Right cardiac atrium (tissue), 5 donors: ENCODE results near the gene APC2. TPM values are rescaled to one million over a fixed set of nuclear protein-coding genes. Genes with fewer than 3 reads are reported as not detected.

Experiments
- ATAC-seq, 2 donors: fragments of 200-7000 bp; cut with Tn5 transposase; one replicate each; pipeline versions ENCODE4 v1.8.0 to v1.9.1; 2020; ENCODE audit warnings: moderate library complexity in 2 of 2, mild to moderate bottlenecking in 1 of 2
- DNase-seq, 3 donors: peaks; one replicate each; pipeline ENCODE4 v3.0.0-alpha.2; 2020
- H3K27ac ChIP-seq: one replicate; pipeline ENCODE4 v1.5.1; 2013; ENCODE audit warnings: mild to moderate bottlenecking, low read length, control low read depth, moderate library complexity
- H3K27me3 ChIP-seq: one replicate; pipeline ENCODE4 v1.6.1; 2013; ENCODE audit not compliant: control insufficient read depth, insufficient read depth
- H3K4me1 ChIP-seq: one replicate; pipeline ENCODE4 v1.6.1; 2013; ENCODE audit warnings: low read length; ENCODE audit not compliant: control insufficient read depth, insufficient read depth
- H3K4me3 ChIP-seq: one replicate; pipeline ENCODE4 v1.5.1; 2013; ENCODE audit warnings: low read length, control low read depth
- H3K9me3 ChIP-seq: one replicate; pipeline ENCODE4 v1.6.1; 2013; ENCODE audit warnings: low read length; ENCODE audit not compliant: control insufficient read depth
- WGBS: extraction: QIAGEN DNeasy Blood & Tissue Kit; methylation state at CpG from one replicate; pipeline ENCODE4 v1.1.7; 2013; 5-methylcytosine and 5-hydroxymethylcytosine counted together
- intact Hi-C, 4 donors: fragments of 100-400 bp; cut with DNase I; formaldehyde crosslinking; loops; one replicate each; pipeline versions ENCODE4 v1.11.0 to v1.14.0; 2022 to 2023
- polyA plus RNA-seq: library from polyadenylated mRNA; stranded (reverse); fragments of 200-250 nt; gene quantifications from one replicate; pipeline ENCODE4 v1.2.3, GENCODE V29; 2013
- total RNA-seq, 4 donors: library from RNA; stranded (reverse); fragmentation: NEBNext Ultra II Directional; extraction: Animal tissue kit (Norgen Biotek cat#: 25700); gene quantifications; one replicate each; pipeline ENCODE4 v1.2.1, GENCODE V29; 2021
- donor health status: healthy with polysubstance abuse.
- donor health status: DM: no; HTN: yes; CAD: no.
- donor health status: DM: no; HTN: no; CAD: no.
- donor health status: DM: no; HTN: yes; CAD: no; lungs with severe emphysema.
- donor health status: DM: yes; HTN: yes; CAD: no.

Gene APC2
- total and polyA plus RNA-seq, 5 donors: 0.45 to 0.88 (median 0.68) TPM

- H3K27me3 ChIP-seq: no peaks in the 10 kb centered on the region
These were observed 4.6 kb upstream of the APC2 start for GRCh38 chr19:1445185-1445931.

GRCh38 chr19:1445932-1446712 is 3.8 kb upstream of the APC2 start:
- DNase-seq (peak in 1 of 3 donors; percentile 67), ATAC-seq (peak; percentile 24 to 39)
- intact Hi-C loops: no loop called here
- H3K4me1 ChIP-seq: peaks cover 4% of the 10 kb centered on the region
- peak overlapping the region; percentile 29 for H3K4me3 ChIP-seq
- H3K27me3 ChIP-seq: no peaks in the 10 kb centered on the region
- H3K9me3 ChIP-seq: no peaks in the 10 kb centered on the region
- 2% methylated on average over 99 of the region's 99 CpGs for WGBS
- H3K27ac ChIP-seq: no peak overlapping the region

More at GRCh38 chr19:1445185-1445931, 4.6 kb upstream of the APC2 start:
- Histone ChIP-seq H3K4me3 (peak overlapping the region; percentile 29), H3K27ac (no peak overlapping the region), H3K9me3 (no peaks in the 10 kb centered on the region), H3K4me1 (peaks cover 4% of the 10 kb centered on the region)
- DNase-seq (peak; percentile 65 to 88 (median 88)), ATAC-seq (peak; percentile 88 to 89)
- intact Hi-C loops: no loop called here
- WGBS: 2% methylated on average over 70 of the region's 70 CpGs

- Histone ChIP-seq H3K27me3 (no peaks in the 10 kb centered on the region), H3K4me1 (peaks cover 4% of the 10 kb centered on the region), H3K4me3 (peak overlapping the region; percentile 29), H3K9me3 (no peaks in the 10 kb centered on the region), H3K27ac (no peak overlapping the region)
- no peak for ATAC-seq
- DNase-seq: peak in 1 of 3 donors; percentile 73
- 4% methylated on average over 63 of the region's 63 CpGs for WGBS
- intact Hi-C loops: no loop called here
These were observed 3.0 kb upstream of the APC2 start for GRCh38 chr19:1446713-1447481.

GRCh38 chr19:1447504-1447903 is 2.4 kb upstream of the APC2 start:
- Histone ChIP-seq H3K4me1 (peaks cover 4% of the 10 kb centered on the region), H3K4me3 (no peak overlapping the region), H3K27ac (no peak overlapping the region), H3K27me3 (no peaks in the 10 kb centered on the region), H3K9me3 (no peaks in the 10 kb centered on the region)
- ATAC-seq (no peak), DNase-seq (peak in 1 of 3 donors; percentile 51)
- 28% methylated on average over 4 of the region's 4 CpGs for WGBS
- intact Hi-C loops: no loop called here

- Histone ChIP-seq H3K27ac (no peak overlapping the region), H3K4me3 (no peak overlapping the region), H3K4me1 (peaks cover 4% of the 10 kb centered on the region), H3K9me3 (no peaks in the 10 kb centered on the region), H3K27me3 (no peaks in the 10 kb centered on the region)
- intact Hi-C loops: no loop called here
- DNase-seq (no peak), ATAC-seq (no peak)
- WGBS: 89% methylated on average over 9 of the region's 9 CpGs
These were observed 2.0 kb upstream of the APC2 start for GRCh38 chr19:1447944-1448343.

GRCh38 chr19:1450735-1451731 is 1.1 kb downstream of the APC2 start:
- DNase-seq (peak in 1 of 3 donors; percentile 29), ATAC-seq (no peak)
- intact Hi-C loops: no loop called here
- no peak overlapping the region for H3K4me3 ChIP-seq
- peaks cover 4% of the 10 kb centered on the region for H3K4me1 ChIP-seq
- no peak overlapping the region for H3K27ac ChIP-seq
- no peaks in the 10 kb centered on the region for H3K27me3 ChIP-seq
- H3K9me3 ChIP-seq: no peaks in the 10 kb centered on the region
- WGBS: 58% methylated on average over 22 of the region's 22 CpGs

- H3K27ac ChIP-seq: no peak overlapping the region
- no peaks in the 10 kb centered on the region for H3K27me3 ChIP-seq
- WGBS: 25% methylated on average over 39 of the region's 39 CpGs
- intact Hi-C loops: no loop called here
- ATAC-seq (no peak), DNase-seq (peak in 1 of 3 donors; percentile 56)
- no peaks in the 10 kb centered on the region for H3K4me1 ChIP-seq
- no peaks in the 10 kb centered on the region for H3K9me3 ChIP-seq
- no peak overlapping the region for H3K4me3 ChIP-seq
These were observed 2.2 kb downstream of the APC2 start for GRCh38 chr19:1451916-1452801.

- 53% methylated on average over 30 of the region's 30 CpGs for WGBS
- no peaks in the 10 kb centered on the region for H3K9me3 ChIP-seq
- DNase-seq: peak in 1 of 3 donors; percentile 51
- no peak overlapping the region for H3K27ac ChIP-seq
- no peak overlapping the region for H3K4me3 ChIP-seq
- ATAC-seq: no peak
- no peaks in the 10 kb centered on the region for H3K4me1 ChIP-seq
- H3K27me3 ChIP-seq: no peaks in the 10 kb centered on the region
- intact Hi-C loops: no loop called here
These were observed 3.0 kb downstream of the APC2 start for GRCh38 chr19:1452802-1453524.
